OCI-M1 (cell line): ENCODE results near the gene CDHR5.

Source experiments
- DNase-seq: peaks from one replicate; lab custom pipeline; 2025; lab: John Stamatoyannopoulos, UW

CDHR5 gene

DNA sequence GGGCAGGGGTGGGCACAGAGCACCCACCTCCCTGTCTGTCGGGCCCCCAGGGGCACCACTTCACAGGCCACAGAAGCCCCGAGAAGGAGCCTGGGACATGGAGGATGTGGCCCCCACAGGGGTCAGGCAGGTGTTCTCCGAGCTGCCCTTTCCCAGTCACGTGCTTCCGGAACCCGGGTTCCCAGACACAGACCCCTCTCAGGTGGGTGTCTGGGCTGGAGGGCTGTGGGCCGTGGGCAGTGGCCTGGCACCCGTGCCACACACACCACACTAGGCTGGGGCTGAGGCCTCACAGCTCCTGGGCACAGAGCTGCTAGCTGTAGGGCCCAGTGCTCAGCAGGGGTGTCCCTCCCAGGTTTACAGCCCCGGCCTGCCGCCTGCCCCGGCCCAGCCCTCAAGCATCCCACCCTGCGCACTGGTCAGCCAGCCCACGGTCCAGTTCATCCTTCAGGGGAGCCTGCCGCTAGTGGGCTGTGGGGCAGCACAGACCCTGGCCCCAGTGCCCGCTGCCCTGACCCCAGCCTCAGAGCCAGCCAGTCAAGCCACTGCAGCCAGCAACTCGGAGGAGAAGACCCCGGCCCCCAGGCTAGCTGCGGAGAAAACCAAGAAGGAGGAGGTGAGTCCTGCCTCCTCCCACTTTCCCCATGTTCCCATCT, 14.5 kb downstream of the CDHR5 start:
- no peak for DNase-seq

GRCh38 chr11:609341-609811, 15.4 kb downstream of the CDHR5 start:
- DNase-seq: no peak

GRCh38 chr11:608791-609251, 15.9 kb downstream of the CDHR5 start:
- no peak for DNase-seq

DNA sequence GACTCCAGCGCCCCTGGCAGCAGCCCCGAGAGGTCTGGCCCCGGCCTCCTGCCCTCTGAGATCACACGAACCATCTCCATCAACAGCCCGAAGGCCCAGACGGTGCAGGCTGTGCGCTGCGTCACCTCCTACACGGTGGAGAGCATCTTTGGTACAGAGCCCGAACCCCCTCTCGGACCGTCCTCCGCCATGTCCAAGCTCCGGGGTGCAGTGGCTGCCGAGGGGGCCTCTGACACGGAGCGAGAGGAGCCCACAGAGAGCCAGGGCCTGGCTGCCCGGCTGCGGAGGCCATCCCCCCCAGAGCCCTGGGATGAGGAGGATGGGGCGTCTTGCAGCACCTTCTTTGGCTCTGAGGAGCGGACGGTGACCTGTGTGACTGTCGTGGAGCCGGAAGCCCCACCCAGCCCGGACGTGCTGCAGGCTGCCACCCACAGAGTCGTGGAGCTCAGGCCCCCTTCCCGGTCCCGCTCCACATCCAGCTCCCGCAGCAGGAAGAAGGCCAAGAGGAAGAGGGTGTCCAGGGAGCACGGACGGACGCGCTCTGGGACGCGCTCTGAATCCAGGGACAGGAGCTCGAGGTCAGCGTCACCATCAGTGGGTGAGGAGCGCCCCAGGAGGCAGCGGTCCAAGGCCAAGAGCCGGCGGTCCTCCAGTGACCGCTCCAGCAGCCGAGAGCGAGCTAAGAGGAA, 16.6 kb downstream of the CDHR5 start:
- DNase-seq: no peak

DNA sequence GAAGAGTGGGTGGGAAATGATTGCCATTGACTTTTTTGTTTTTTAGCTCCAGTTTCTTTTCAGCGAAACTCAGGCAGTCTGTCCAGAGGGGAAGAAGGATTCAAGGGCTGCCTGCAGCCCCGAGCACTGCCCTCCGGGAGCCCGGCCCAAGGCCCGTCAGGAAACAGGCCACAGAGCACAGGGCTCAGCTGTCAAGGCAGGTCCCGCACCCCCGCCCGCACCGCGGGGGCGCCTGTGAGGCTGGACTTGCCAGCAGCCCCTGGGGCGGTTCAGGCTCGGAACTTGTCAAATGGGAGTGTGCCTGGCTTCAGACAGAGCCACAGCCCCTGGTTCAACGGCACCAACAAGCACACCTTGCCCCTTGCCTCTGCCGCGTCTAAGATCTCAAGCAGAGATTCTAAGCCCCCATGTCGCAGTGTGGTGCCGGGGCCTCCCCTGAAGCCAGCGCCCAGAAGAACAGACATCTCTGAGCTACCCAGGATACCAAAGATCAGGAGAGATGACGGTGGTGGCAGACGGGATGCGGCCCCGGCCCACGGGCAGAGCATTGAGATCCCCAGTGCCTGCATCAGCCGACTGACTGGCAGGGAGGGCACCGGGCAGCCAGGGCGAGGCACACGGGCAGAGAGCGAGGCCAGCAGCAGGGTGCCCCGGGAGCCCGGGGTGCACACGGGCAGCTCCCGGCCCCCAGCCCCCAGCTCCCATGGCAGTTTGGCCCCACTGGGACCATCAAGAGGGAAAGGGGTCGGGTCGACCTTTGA, 17.6 kb downstream of the CDHR5 start:
- no peak for DNase-seq

DNA sequence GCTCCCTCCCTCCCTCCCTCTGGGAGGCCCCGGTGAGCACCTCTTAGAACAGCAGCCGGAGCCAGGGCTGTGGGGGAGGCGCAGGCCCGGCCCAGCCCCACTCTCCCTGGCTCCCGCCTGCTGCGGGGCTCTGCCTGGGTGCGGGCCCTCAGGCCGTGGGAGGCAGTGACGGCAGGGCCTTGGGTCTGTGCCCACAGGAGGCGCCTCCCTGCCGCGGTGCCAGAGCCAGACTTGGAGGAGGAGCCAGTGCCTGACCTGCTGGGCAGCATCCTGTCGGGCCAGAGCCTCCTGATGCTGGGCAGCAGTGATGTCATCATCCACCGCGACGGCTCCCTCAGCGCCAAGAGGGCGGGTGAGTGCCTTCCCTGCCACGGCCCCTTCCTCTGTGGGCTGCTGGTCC, 18.5 kb downstream of the CDHR5 start:
- no peak for DNase-seq

DNA sequence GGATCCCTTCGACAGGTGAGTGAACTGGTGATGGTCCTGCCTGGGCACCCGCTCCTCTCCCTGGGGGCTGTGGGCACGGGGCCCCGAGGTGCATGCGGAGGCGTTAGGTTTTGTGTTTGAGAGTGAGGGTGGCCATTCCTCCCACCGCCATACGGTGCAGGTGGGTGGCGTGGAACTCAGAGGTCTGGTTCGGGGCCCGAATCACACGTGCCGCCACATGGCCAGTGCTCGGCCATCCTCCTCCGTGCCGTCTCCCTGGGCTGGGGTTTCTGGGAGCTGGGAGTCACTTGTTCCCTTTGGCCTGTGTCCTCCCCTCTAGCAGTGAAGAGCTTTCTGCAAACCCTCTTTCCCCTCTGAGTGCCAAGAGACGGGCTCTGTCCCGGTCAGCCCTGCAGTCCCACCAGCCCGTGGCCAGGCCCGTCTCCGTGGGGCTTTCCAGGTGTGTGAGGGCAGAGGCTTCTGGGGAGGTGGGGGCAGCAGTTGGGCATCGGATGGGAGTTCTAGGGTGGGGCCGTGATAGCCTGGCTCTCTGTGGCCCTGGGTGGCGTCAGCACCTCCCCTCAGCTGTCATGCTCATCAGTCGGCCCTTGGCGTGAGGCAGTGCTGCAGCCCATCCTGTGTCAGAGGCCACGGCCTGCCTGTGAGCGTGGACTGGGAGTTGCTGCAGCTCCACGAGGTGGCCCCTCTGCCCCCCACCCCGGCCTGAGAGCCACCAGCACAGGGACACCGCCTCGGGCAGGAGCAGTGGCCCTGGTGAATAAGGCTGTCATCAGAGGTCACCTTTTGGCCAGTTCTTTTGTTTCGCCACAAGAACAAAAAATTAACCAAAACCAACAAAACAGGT, 19.2 kb downstream of the CDHR5 start:
- no peak for DNase-seq

GRCh38 chr11:603154-603553, 21.6 kb downstream of the CDHR5 start:
- no peak for DNase-seq

DNA sequence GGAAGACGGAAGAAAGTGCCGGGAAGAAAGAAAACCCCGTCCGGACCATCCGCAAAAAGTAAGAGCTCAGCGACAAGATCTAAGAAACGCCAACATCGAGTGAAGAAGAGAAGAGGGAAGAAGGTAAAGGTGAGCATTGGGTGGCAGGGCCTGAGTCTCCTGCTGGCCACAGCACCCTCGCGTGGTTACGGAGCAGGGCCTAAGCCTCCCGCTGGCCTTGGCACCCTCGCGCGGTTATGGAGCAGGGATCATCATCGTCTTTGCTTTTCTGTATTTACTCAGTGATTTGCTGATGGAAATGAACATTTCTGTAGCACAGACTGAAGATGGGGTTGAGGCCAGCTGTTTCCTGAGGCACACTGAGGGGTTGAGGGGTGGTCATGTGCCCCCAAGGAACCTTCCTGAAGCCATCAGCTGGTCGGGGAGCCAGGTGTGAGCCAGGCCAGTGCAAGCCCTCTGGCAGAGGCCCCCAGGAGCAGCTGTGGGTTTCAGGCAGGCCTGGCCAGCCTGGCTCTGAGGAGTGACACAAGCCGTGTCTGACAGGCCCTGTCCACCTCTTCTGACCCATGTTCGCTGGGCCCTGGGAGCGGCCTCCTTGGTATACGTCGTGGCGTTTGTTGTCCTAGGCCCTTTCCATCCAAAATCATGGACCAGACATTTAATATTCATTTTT, 23.0 kb downstream of the CDHR5 start:
- DNase-seq: no peak

DNA sequence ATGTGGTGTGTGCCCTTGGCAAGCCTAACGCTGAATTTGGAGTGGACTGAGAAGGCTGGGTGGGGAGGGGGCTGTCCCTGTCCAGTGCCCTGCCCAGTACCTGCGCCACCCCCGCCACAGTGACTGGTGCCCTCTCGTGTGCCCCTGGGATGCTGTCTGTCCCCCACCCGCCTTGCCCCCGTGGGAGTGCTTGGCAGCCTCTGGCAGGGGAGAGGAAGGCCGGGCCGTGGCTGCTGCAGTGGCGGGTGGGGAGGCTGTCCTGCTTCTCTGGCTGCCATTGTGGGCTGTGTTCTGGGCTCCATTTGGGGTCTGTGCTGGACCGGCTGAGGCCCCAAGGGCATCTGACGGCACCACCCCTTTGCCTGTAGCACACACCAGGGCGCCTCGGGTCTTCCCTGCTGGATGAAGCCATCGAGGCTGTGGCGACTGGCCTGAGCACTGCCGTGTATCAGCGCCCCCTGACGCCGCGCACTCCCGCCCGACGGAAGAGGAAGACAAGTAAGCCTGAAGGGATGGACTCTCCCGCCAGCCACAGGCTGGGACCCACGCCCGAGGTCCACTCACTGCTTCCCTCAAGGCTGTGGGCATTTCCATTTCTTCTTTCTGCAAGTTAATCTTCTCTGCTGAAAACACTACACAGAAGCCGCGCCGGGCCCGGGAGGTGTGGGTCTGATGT, 26.6 kb downstream of the CDHR5 start:
- no peak for DNase-seq

DNA sequence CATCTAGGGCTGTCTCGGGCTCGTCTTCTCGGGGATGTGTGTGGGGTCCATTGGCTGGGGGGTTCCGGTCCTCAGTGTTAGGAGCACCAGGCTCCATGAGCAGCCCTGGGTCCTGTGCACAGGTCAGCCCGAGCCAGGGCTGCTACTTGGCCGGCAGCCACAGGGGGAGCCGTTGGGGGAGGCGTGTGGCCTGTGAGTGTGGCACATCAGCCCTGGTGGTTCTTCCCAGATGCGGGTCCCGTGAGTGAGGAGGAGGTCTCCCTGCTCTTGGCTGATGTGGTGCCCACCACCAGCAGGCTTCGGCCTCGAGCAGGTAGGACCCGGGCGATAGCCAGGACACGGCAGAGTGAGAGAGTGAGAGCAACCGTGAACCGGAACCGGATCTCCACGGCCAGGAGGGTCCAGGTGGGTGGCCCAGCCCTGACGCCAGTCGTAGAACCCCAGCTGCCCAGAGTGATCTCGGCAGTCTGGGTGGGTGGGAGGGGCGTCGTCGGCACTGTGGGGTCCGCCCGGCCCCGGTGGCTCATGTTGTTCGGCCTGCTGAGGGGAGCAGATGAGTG, 27.5 kb downstream of the CDHR5 start:
- DNase-seq: no peak

GRCh38 chr11:596374-596773, 28.4 kb downstream of the CDHR5 start:
- DNase-seq: no peak

DNA sequence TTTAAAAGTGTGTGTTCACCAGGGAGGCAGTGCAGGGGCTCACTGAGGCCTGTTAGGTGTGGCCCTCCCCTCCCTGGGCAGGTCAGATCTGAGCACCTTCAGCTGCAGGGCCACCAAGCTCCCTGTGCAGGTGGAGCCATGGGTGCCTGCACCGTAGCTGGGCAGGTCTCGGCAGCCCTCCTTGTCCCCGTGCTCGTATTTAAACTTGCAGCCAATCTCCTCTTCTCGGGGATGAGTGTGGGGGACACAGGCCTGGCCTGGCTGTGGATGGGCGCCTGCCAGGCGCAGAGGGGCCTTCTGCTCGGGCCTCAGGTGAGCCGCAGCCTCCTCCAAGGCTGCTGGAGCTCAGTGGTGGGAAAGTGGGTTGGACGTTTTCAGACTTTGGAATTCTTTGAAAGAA, 29.4 kb downstream of the CDHR5 start:
- DNase-seq: no peak

GRCh38 chr11:593347-593746, 31.4 kb downstream of the CDHR5 start:
- DNase-seq: no peak

- DNase-seq: no peak
Observed at GRCh38 chr11:592918-593317, 31.8 kb downstream of the CDHR5 start.

DNA sequence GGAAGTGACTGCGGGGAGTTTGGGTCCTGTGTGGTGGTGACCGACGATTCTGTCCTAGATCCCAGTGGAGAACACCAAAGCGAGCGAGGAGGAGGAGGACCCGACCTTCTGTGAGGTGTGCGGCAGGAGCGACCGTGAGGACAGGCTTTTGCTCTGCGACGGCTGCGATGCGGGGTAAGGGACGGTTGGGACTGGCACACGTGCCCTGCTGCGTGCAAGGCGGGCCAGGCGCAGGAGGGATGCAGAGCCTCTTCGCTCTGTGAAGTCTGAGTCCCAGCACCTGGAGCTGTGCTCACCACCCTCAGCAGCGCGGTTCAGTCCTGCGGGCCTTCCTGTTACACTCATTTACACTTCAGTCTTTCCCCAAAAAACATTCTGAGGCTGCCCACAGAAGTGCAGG, 32.3 kb downstream of the CDHR5 start:
- DNase-seq: no peak

DNA sequence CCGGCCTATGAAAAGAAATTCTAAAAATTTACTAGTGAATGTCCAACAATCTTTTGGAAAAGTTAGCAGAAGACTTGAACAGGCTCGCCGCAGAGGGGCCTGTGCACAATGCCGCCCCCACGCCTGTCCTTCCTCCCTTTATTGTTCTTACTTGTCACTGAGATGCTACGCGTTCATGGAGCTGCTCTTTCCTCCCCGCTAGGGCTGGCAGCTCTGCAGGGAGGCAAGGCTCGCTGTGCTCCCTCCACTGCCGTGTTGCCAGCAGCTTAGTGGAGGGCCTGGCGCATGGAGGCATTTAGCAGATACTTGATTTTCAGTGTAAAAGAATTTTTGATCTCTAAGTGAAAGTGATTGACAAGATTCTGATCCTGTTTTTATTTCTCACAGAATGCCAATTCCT, 33.8 kb downstream of the CDHR5 start:
- no peak for DNase-seq

DNA sequence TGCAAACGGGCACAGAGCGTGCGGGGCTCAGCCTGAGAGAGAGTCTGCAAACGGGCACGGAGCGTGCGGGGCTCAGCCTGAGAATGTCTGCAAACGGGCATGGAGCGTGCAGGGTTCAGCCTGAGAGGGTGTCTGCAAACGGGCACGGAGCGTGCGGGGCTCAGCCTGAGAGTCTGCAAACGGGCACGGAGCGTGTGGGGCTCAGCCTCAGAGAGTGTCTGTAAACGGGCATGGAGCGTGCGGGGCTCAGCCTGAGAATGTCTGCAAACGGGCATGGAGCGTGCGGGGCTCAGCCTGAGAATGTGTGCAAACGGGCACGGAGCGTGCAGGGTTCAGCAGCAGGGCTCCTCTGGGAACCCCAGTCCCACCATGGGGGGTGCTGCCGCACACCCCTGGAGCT, 35.0 kb downstream of the CDHR5 start:
- DNase-seq: no peak

GRCh38 chr11:587978-588380, 36.8 kb downstream of the CDHR5 start:
- DNase-seq: no peak

GRCh38 chr11:587546-587945, 37.2 kb downstream of the CDHR5 start:
- DNase-seq: no peak
